Thyroid gland (tissue), 4 donors: ENCODE data around the gene TUBGCP3.

Experiments
- POLR2A ChIP-seq, 2 donors: fragments of 450-650 bp; IDR thresholded peaks; one replicate each; pipeline ENCODE4 v1.6.1; 2017; ENCODE audit warnings: antibody characterized with exemption in 2 of 2, mild to moderate bottlenecking in 2 of 2, moderate library complexity in 1 of 2
- TF ChIP-seq, protein P1 (sequence below), 6 experiments: fragments of 200-600 bp in 3 of 6; fragments of 450-650 bp in 3 of 6; sonication (generic) in 3 of 6; IDR thresholded peaks; one replicate each; pipeline ENCODE4 v1.5.1; 2016 to 2019; ENCODE audit warnings: antibody characterized with exemption in 6 of 6, mild to moderate bottlenecking in 2 of 6, inconsistent platforms in 1 of 6, moderate library complexity in 1 of 6

DNA sequence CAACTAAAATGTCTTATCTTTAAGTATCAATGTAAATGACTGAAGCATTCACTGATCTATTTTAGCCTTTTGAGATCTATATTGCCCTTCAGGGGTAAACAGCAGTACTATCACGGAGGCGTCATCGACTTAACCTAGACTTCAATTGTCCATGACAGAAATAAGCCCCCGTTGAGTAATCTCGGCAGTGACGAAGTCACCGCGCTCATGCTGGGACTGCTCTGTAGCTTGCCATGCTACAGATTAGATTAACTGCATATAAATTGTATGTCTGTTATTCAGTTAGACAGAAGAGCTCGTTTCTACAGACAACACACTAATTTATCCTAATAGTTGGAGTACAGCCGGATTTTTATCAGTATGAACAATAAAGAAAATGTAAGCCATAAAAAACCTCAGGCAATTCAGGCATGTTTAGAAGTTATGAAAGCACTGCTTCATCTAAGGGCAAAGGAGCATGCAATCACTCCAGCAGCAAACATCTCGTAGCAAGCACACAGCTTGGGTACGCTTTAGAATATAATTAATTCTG is 56.6 kb downstream of the TUBGCP3 start:
- TF ChIP-seq, protein P1, sequence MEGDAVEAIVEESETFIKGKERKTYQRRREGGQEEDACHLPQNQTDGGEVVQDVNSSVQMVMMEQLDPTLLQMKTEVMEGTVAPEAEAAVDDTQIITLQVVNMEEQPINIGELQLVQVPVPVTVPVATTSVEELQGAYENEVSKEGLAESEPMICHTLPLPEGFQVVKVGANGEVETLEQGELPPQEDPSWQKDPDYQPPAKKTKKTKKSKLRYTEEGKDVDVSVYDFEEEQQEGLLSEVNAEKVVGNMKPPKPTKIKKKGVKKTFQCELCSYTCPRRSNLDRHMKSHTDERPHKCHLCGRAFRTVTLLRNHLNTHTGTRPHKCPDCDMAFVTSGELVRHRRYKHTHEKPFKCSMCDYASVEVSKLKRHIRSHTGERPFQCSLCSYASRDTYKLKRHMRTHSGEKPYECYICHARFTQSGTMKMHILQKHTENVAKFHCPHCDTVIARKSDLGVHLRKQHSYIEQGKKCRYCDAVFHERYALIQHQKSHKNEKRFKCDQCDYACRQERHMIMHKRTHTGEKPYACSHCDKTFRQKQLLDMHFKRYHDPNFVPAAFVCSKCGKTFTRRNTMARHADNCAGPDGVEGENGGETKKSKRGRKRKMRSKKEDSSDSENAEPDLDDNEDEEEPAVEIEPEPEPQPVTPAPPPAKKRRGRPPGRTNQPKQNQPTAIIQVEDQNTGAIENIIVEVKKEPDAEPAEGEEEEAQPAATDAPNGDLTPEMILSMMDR (IDR thresholded peaks at IDR 0.05), result no peak
- TF ChIP-seq POLR2A (IDR thresholded peaks at IDR 0.05), result no peak
